ENCODE measurements around the gene LIPT2. TPM values are rescaled to one million over a fixed set of nuclear protein-coding genes. Genes with fewer than 3 reads are reported as not detected.

The LIPT2 gene
- polyA plus RNA-seq, 1 donor from 2014 or later = 11.3 TPM

GRCh38 chr11:74443071-74443864, 50.3 kb downstream of the LIPT2 start:
- Histone ChIP-seq H3K9me2 (ENCODE audit: insufficient read depth, low read length) (no peaks in the 10 kb centered on the region), H3K27me3 (ENCODE audit: insufficient read depth, low read depth, low read length) (no peaks in the 10 kb centered on the region), H3F3A (ENCODE audit: insufficient read depth, low read length, poor library complexity, severe bottlenecking) (no peaks in the 10 kb centered on the region), H2AFZ (ENCODE audit: low read depth, low read length) (no peak overlapping the region), H3K9me3 (ENCODE audit: low read length) (no peaks in the 10 kb centered on the region), H3K9ac (ENCODE audit: low read length) (no peak overlapping the region), H3K4me2 (ENCODE audit: low read length) (no peak overlapping the region), H3K4me3 (ENCODE audit: low read length) (no peak overlapping the region), H3K27ac (ENCODE audit: low read length) (no peak overlapping the region), H3K36me3 (ENCODE audit: insufficient read depth, low read length) (no peaks in the 10 kb centered on the region), H3K79me2 (replicated peaks; ENCODE audit: insufficient read depth, low read length) (no peaks in the 10 kb centered on the region), H4K20me1 (ENCODE audit: insufficient read depth) (no peaks in the 10 kb centered on the region)
- TF ChIP-seq TAF1 (IDR thresholded peaks at IDR 0.05; ENCODE audit: low read depth) (no peak), RAD21 (conservative IDR thresholded peaks at IDR 0.05) (no peak), REST (IDR thresholded peaks at IDR 0.05; ENCODE audit: borderline replicate concordance) (no peak), MXI1 (conservative IDR thresholded peaks at IDR 0.05; ENCODE audit: poor library complexity, severe bottlenecking) (no peak), EP300 (conservative IDR thresholded peaks at IDR 0.05; ENCODE audit: poor library complexity, severe bottlenecking) (no peak), EZH2 (IDR thresholded peaks at IDR 0.05; ENCODE audit: borderline replicate concordance, insufficient read depth, low read length, poor library complexity, severe bottlenecking) (no peak), POLR2AphosphoS5 (IDR thresholded peaks at IDR 0.05) (no peak), CTCF (IDR thresholded peaks at IDR 0.05; ENCODE audit: poor library complexity, severe bottlenecking) (no peak), SMC3 (conservative IDR thresholded peaks at IDR 0.05; ENCODE audit: poor library complexity) (no peak)

- Histone ChIP-seq H3K27me3 (ENCODE audit: insufficient read depth, low read depth, low read length) (no peaks in the 10 kb centered on the region), H3K4me2 (ENCODE audit: low read length) (no peak overlapping the region), H4K20me1 (ENCODE audit: insufficient read depth) (no peaks in the 10 kb centered on the region), H3K9ac (ENCODE audit: low read length) (no peak overlapping the region), H3K9me2 (ENCODE audit: insufficient read depth, low read length) (no peaks in the 10 kb centered on the region), H3K4me3 (ENCODE audit: low read length) (no peak overlapping the region), H3K79me2 (replicated peaks; ENCODE audit: insufficient read depth, low read length) (no peaks in the 10 kb centered on the region), H3K36me3 (ENCODE audit: insufficient read depth, low read length) (no peaks in the 10 kb centered on the region), H3K27ac (ENCODE audit: low read length) (no peak overlapping the region), H3F3A (ENCODE audit: insufficient read depth, low read length, poor library complexity, severe bottlenecking) (no peaks in the 10 kb centered on the region), H3K9me3 (ENCODE audit: low read length) (no peaks in the 10 kb centered on the region), H2AFZ (ENCODE audit: low read depth, low read length) (no peak overlapping the region)
- TF ChIP-seq POLR2AphosphoS5 (IDR thresholded peaks at IDR 0.05) (no peak), TAF1 (IDR thresholded peaks at IDR 0.05; ENCODE audit: low read depth) (no peak), MXI1 (conservative IDR thresholded peaks at IDR 0.05; ENCODE audit: poor library complexity, severe bottlenecking) (no peak), RAD21 (conservative IDR thresholded peaks at IDR 0.05) (no peak), SMC3 (conservative IDR thresholded peaks at IDR 0.05; ENCODE audit: poor library complexity) (no peak), EP300 (conservative IDR thresholded peaks at IDR 0.05; ENCODE audit: poor library complexity, severe bottlenecking) (no peak), CTCF (IDR thresholded peaks at IDR 0.05; ENCODE audit: poor library complexity, severe bottlenecking) (no peak), REST (IDR thresholded peaks at IDR 0.05; ENCODE audit: borderline replicate concordance) (no peak), EZH2 (IDR thresholded peaks at IDR 0.05; ENCODE audit: borderline replicate concordance, insufficient read depth, low read length, poor library complexity, severe bottlenecking) (no peak)
These were observed 50.9 kb downstream of the LIPT2 start for GRCh38 chr11:74442636-74443035.

All from neural cell (in vitro differentiated cells).